GM12878 (cell line): ENCODE data around the gene FNDC4. TPM values are rescaled to one million over a fixed set of nuclear protein-coding genes. Genes with fewer than 3 reads are reported as not detected.

Experiments used
- ATAC-seq: fragments of 200-7000 bp; cut with Tn5 transposase; 3 replicates; pipeline ENCODE4 v1.9.1; 2020; ENCODE audit warnings: mild to moderate bottlenecking, moderate library complexity
- BruUV-seq: library from RNA; stranded (reverse); fragments of 400-500 nt; replicated peaks from 2 replicates; lab custom pipeline; 2021; lab: Mats Ljungman, UMichigan
- CTCF ChIA-PET: fragments of 300-600 bp; sonication (Branson Sonifier 250); formaldehyde crosslinking; extraction: SDS; loops from one replicate; lab custom pipeline; 2021; ENCODE audit warnings: inconsistent platforms; lab: Yijun Ruan, JAX
- POLR2A ChIA-PET: fragments of 350-600 bp; formaldehyde crosslinking; extraction: SDS; loops from one replicate; lab custom pipeline; 2021; ENCODE audit warnings: inconsistent platforms; lab: Charles Lee
- RAD21 ChIA-PET: fragments of 300-600 bp; sonication (Branson Sonifier 250); formaldehyde crosslinking; loops from one replicate; lab custom pipeline; 2023; ENCODE audit warnings: antibody characterized with exemption; ENCODE audit not compliant: unreplicated experiment; lab: Charles Lee
- SMC1A ChIA-PET: fragments of 300-600 bp; sonication (Branson Sonifier 250); formaldehyde crosslinking; loops from one replicate; lab custom pipeline; 2023; ENCODE audit not compliant: unreplicated experiment, uncharacterized antibody; lab: Charles Lee
- DNase-seq: peaks from one replicate; pipeline ENCODE4 v3.0.0-alpha.2; 2011; ENCODE audit warnings: low read depth, low spot score
- FAIRE-seq: peaks from 3 replicates; lab custom pipeline; 2011; peaks lifted over from hg19 to GRCh38; lab: Jason Lieb, UNC
- H2AFZ ChIP-seq: 2 replicates; pipeline ENCODE4 v1.6.0; 2011; ENCODE audit warnings: low read depth, low read length, control low read depth; ENCODE audit not compliant: control insufficient read depth
- H3K27ac ChIP-seq: 2 replicates; pipeline ENCODE4 v1.5.1; 2011; ENCODE audit warnings: control low read depth; ENCODE audit not compliant: control insufficient read depth, insufficient read depth
- H3K27me3 ChIP-seq, 2 experiments: replicated peaks in 1 of 2; 2 replicates each; pipeline versions ENCODE4 v1.6.0 to v1.6.1; 2011; ENCODE audit warnings: low read length in 1 of 2; ENCODE audit not compliant: control insufficient read depth in 2 of 2, insufficient read depth in 2 of 2
- H3K36me3 ChIP-seq, 2 experiments: 2 replicates each; pipeline ENCODE4 v1.5.1; 2011; ENCODE audit warnings: low read length in 1 of 2; ENCODE audit not compliant: control insufficient read depth in 2 of 2, insufficient read depth in 2 of 2
- H3K4me1 ChIP-seq: 2 replicates; pipeline ENCODE4 v1.6.1; 2011; ENCODE audit warnings: mild to moderate bottlenecking, low read length, moderate library complexity, mixed read lengths; ENCODE audit not compliant: control insufficient read depth, insufficient read depth
- H3K4me2 ChIP-seq: 2 replicates; pipeline ENCODE4 v1.6.0; 2011; ENCODE audit warnings: control low read depth; ENCODE audit not compliant: control insufficient read depth, insufficient read depth
- H3K4me3 ChIP-seq: fragments of 200-600 bp; sonication (generic); 2 replicates; pipeline ENCODE4 v1.5.1; 2016
- H3K79me2 ChIP-seq: 2 replicates; pipeline ENCODE4 v1.6.0; 2011; ENCODE audit warnings: low read length; ENCODE audit not compliant: control insufficient read depth, insufficient read depth
- H3K9ac ChIP-seq: 2 replicates; pipeline ENCODE4 v1.8.0; 2011; ENCODE audit warnings: low read length, control low read depth, mixed read lengths; ENCODE audit not compliant: control insufficient read depth, insufficient read depth
- H3K9me3 ChIP-seq: replicated peaks from 3 replicates; pipeline ENCODE4 v1.5.1; 2011; ENCODE audit warnings: mild to moderate bottlenecking, low read length; ENCODE audit not compliant: control insufficient read depth, insufficient read depth
- H4K20me1 ChIP-seq: 2 replicates; pipeline ENCODE4 v1.6.0; 2011; ENCODE audit not compliant: control insufficient read depth, insufficient read depth
- BCL3 ChIP-seq: IDR thresholded peaks from 2 replicates; pipeline ENCODE4 v1.6.1; 2011; ENCODE audit warnings: borderline replicate concordance, low read depth, mild to moderate bottlenecking, moderate library complexity, low read length; ENCODE audit not compliant: insufficient read depth, poor library complexity, severe bottlenecking
- GATAD2B ChIP-seq: fragments of 450-650 bp; conservative IDR thresholded peaks from 2 replicates; pipeline ENCODE4 v1.6.1; 2017; ENCODE audit warnings: low read depth, mild to moderate bottlenecking, moderate library complexity
- MXI1 ChIP-seq: fragments of 150-350 bp; IDR thresholded peaks from 2 replicates; pipeline ENCODE4 v1.6.1; 2011; ENCODE audit warnings: low read depth, mild to moderate bottlenecking, inconsistent platforms, low read length, improper control_type of control experiment
- NR2C1 ChIP-seq: fragments of 450-650 bp; IDR thresholded peaks from 2 replicates; pipeline ENCODE4 v1.6.1; 2017; ENCODE audit warnings: antibody characterized with exemption, mild to moderate bottlenecking, moderate library complexity
- SP1 ChIP-seq: IDR thresholded peaks from one replicate; pipeline ENCODE4 v1.6.1; 2011; ENCODE audit warnings: low read depth, low read length
- STAT3 ChIP-seq: IDR thresholded peaks from 2 replicates; pipeline ENCODE4 v1.6.1; 2011; ENCODE audit warnings: low read depth, low read length, improper control_type of control experiment
- WGBS: methylation state at CpG from one replicate; pipeline ENCODE4 v1.1.6; 2016; ENCODE audit warnings: low lambda C conversion rate; ENCODE audit not compliant: insufficient replicate concordance, insufficient coverage; ENCODE audit errors: missing lambda C conversion rate; 5-methylcytosine and 5-hydroxymethylcytosine counted together
- in situ Hi-C: fragments of 300-500 bp; cut with MboI; formaldehyde crosslinking; loops from 9 replicates; pipeline ENCODE4 v1.14.3; 2018; ENCODE audit warnings: mixed read lengths
- intact Hi-C: fragments of 100-400 bp; cut with micrococcal nuclease; formaldehyde crosslinking; loops from one replicate; pipeline ENCODE4 v1.14.2; 2022; ENCODE audit not compliant: unreplicated experiment
- polyA plus RNA-seq, 11 experiments: library from polyadenylated mRNA; depleted of rRNA in 4 of 11; unstranded in 6 of 11; stranded (reverse) in 5 of 11; fragments of >200 nt; fragmentation: Nextera tagmentation in 4 of 11; fragmentation: Illumina TruSeq in 1 of 11; extraction: Ambion mirVana in 4 of 11; extraction: Trizol in 1 of 11; gene quantifications; 1 replicate in 1 of 11; 2 replicates in 10 of 11; pipeline versions ENCODE4 v1.2.1 to v1.2.3, GENCODE V29; 2011 to 2016; ENCODE audit warnings: inconsistent platforms in 2 of 11, missing spikeins in 2 of 11, low read depth in 1 of 11
- total RNA-seq, 4 experiments: library from RNA; depleted of rRNA in 3 of 4; stranded (reverse); fragments of >200 nt in 3 of 4; fragmentation: Illumina TruSeq in 1 of 4; extraction: Trizol in 1 of 4; gene quantifications; 2 replicates each; pipeline versions ENCODE4 v1.2.1 to v1.2.3, GENCODE V29; 2013 to 2021
- TF ChIP-seq, protein P1 (sequence below): fragments of 450-650 bp; IDR thresholded peaks from 2 replicates; pipeline ENCODE4 v1.6.1; 2017; ENCODE audit warnings: low read depth, mild to moderate bottlenecking, moderate library complexity
- TF ChIP-seq, protein P2 (sequence below): IDR thresholded peaks from 2 replicates; pipeline ENCODE4 v1.6.1; 2012; ENCODE audit warnings: low read depth, low read length, improper control_type of control experiment
- TF ChIP-seq, protein P3 (sequence below): IDR thresholded peaks from 2 replicates; pipeline ENCODE4 v1.6.1; 2012; ENCODE audit warnings: improper control_type of control experiment, low read depth, low read length; ENCODE audit not compliant: insufficient replicate concordance
- TF ChIP-seq, protein P4 (sequence below): IDR thresholded peaks from 2 replicates; pipeline ENCODE4 v1.6.1; 2011; ENCODE audit warnings: borderline replicate concordance, low read depth, mild to moderate bottlenecking, moderate library complexity, mixed read lengths, low read length; ENCODE audit not compliant: insufficient read depth; ENCODE audit errors: extremely low read length

FNDC4 gene
- total and polyA plus RNA-seq, 10 of the 15 experiments (the other 5 are each of a cell fraction or from before 2014, with no cell fraction given): 0.21 TPM; not detected in 9

DNA sequence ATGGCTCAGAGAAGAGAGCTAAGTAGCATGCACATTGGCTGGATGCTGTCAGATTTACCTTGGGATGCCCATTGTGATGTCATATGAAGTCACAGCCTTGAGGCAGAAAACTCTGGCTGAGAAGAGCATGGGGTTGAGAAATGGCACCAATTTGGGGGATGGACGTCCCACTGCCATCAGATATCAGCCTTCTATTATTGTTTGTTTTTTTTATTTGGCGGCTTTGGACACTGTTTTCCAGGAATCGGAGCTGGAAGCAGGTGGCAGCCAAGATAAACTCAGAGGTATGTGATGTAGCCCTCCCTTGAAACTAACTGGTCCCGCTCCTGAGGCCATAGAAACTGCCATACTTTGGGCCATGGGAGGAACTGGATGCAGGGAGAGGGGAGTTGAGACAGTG is 42.3 kb upstream of the FNDC4 start:
- H3K79me2 ChIP-seq: no peaks in the 10 kb centered on the region
- TF ChIP-seq, protein P1, sequence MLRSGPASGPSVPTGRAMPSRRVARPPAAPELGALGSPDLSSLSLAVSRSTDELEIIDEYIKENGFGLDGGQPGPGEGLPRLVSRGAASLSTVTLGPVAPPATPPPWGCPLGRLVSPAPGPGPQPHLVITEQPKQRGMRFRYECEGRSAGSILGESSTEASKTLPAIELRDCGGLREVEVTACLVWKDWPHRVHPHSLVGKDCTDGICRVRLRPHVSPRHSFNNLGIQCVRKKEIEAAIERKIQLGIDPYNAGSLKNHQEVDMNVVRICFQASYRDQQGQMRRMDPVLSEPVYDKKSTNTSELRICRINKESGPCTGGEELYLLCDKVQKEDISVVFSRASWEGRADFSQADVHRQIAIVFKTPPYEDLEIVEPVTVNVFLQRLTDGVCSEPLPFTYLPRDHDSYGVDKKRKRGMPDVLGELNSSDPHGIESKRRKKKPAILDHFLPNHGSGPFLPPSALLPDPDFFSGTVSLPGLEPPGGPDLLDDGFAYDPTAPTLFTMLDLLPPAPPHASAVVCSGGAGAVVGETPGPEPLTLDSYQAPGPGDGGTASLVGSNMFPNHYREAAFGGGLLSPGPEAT: no peak
- TF ChIP-seq, protein P2, sequence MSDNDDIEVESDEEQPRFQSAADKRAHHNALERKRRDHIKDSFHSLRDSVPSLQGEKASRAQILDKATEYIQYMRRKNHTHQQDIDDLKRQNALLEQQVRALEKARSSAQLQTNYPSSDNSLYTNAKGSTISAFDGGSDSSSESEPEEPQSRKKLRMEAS: no peak
- TF ChIP-seq SP1: no peak
- TF ChIP-seq, protein P3, sequence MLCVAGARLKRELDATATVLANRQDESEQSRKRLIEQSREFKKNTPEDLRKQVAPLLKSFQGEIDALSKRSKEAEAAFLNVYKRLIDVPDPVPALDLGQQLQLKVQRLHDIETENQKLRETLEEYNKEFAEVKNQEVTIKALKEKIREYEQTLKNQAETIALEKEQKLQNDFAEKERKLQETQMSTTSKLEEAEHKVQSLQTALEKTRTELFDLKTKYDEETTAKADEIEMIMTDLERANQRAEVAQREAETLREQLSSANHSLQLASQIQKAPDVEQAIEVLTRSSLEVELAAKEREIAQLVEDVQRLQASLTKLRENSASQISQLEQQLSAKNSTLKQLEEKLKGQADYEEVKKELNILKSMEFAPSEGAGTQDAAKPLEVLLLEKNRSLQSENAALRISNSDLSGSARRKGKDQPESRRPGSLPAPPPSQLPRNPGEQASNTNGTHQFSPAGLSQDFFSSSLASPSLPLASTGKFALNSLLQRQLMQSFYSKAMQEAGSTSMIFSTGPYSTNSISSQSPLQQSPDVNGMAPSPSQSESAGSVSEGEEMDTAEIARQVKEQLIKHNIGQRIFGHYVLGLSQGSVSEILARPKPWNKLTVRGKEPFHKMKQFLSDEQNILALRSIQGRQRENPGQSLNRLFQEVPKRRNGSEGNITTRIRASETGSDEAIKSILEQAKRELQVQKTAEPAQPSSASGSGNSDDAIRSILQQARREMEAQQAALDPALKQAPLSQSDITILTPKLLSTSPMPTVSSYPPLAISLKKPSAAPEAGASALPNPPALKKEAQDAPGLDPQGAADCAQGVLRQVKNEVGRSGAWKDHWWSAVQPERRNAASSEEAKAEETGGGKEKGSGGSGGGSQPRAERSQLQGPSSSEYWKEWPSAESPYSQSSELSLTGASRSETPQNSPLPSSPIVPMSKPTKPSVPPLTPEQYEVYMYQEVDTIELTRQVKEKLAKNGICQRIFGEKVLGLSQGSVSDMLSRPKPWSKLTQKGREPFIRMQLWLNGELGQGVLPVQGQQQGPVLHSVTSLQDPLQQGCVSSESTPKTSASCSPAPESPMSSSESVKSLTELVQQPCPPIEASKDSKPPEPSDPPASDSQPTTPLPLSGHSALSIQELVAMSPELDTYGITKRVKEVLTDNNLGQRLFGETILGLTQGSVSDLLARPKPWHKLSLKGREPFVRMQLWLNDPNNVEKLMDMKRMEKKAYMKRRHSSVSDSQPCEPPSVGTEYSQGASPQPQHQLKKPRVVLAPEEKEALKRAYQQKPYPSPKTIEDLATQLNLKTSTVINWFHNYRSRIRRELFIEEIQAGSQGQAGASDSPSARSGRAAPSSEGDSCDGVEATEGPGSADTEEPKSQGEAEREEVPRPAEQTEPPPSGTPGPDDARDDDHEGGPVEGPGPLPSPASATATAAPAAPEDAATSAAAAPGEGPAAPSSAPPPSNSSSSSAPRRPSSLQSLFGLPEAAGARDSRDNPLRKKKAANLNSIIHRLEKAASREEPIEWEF: no peak
- TF ChIP-seq, protein P4, sequence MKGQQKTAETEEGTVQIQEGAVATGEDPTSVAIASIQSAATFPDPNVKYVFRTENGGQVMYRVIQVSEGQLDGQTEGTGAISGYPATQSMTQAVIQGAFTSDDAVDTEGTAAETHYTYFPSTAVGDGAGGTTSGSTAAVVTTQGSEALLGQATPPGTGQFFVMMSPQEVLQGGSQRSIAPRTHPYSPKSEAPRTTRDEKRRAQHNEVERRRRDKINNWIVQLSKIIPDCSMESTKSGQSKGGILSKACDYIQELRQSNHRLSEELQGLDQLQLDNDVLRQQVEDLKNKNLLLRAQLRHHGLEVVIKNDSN: no peak
- TF ChIP-seq STAT3: no peak
- no peak for TF ChIP-seq NR2C1
- no peak for TF ChIP-seq GATAD2B
- TF ChIP-seq BCL3: no peak
- no peak for TF ChIP-seq MXI1
- TF ChIP-seq, all 136 proteins: peak for 0
- no peak overlapping the region for H2AFZ ChIP-seq
- 39% methylated on average over 4 of the region's 4 CpGs for WGBS
- no peaks in the 10 kb centered on the region for H4K20me1 ChIP-seq
- intact Hi-C loops (no loop called here), in situ Hi-C loops (no loop called here)
- no peaks in the 10 kb centered on the region for H3K36me3 ChIP-seq
- DNase-seq (no peak), FAIRE-seq (no peak), ATAC-seq (no peak)
- ChIA-PET RAD21 (no interaction called here), POLR2A (no interaction called here), SMC1A (no interaction called here), CTCF (no interaction called here)
- no peaks in the 10 kb centered on the region for H3K9me3 ChIP-seq
- H3K27ac ChIP-seq: no peak overlapping the region
- H3K4me3 ChIP-seq: no peak overlapping the region
- no peaks in the 10 kb centered on the region for H3K4me1 ChIP-seq
- H3K9ac ChIP-seq: no peak overlapping the region
- H3K4me2 ChIP-seq: no peak overlapping the region
- H3K27me3 ChIP-seq: no peaks in the 10 kb centered on the region
- BruUV-seq: no TSS peak
